Endothelial cell of umbilical vein (primary cell): ENCODE results near the gene SYNM. TPM values are rescaled to one million over a fixed set of nuclear protein-coding genes. Genes with fewer than 3 reads are reported as not detected.

Experiments
- BruUV-seq: library from RNA; stranded (reverse); fragments of 400-500 nt; replicated peaks from 2 replicates; lab custom pipeline; 2021; lab: Mats Ljungman, UMichigan
- CTCF ChIA-PET: fragments of 300-600, 350-600 bp; sonication (Branson Sonifier 250); formaldehyde crosslinking; loops from one replicate; lab custom pipeline; 2021; ENCODE audit warnings: antibody characterized with exemption, inconsistent platforms; lab: Charles Lee
- POLR2A ChIA-PET: fragments of 300-600, 350-600 bp; sonication (Branson Sonifier 250); formaldehyde crosslinking; loops from one replicate; lab custom pipeline; 2021; ENCODE audit warnings: antibody characterized with exemption, inconsistent platforms; lab: Charles Lee
- DNase-seq: peaks from one replicate; pipeline ENCODE4 v3.0.0-alpha.2; 2011; ENCODE audit warnings: low read depth, low spot score
- FAIRE-seq: peaks from 2 replicates; lab custom pipeline; 2011; peaks lifted over from hg19 to GRCh38; lab: Jason Lieb, UNC
- H2AFZ ChIP-seq: 2 replicates; pipeline ENCODE4 v1.6.0; 2012; ENCODE audit warnings: low read depth, low read length, control low read depth, inconsistent platforms
- H3K27ac ChIP-seq: 2 replicates; pipeline ENCODE4 v1.5.1; 2011; ENCODE audit warnings: low read depth, mild to moderate bottlenecking, control low read depth, low read length, moderate library complexity; ENCODE audit not compliant: insufficient read depth
- H3K27me3 ChIP-seq, 2 experiments: 2 replicates each; pipeline versions ENCODE4 v1.6.0 to v1.6.1; 2011; ENCODE audit warnings: low read length in 2 of 2, mixed read lengths in 1 of 2; ENCODE audit not compliant: control insufficient read depth in 2 of 2, insufficient read depth in 2 of 2
- H3K36me3 ChIP-seq, 2 experiments: 2 replicates in 1 of 2; 3 replicates in 1 of 2; pipeline ENCODE4 v1.5.1; 2011; ENCODE audit warnings: low read length in 2 of 2, mild to moderate bottlenecking in 1 of 2, moderate library complexity in 1 of 2; ENCODE audit not compliant: control insufficient read depth in 2 of 2, insufficient read depth in 2 of 2; ENCODE audit errors: extremely low read depth in 1 of 2
- H3K4me1 ChIP-seq: 3 replicates; pipeline ENCODE4 v1.5.1; 2011; ENCODE audit warnings: mild to moderate bottlenecking, low read length; ENCODE audit not compliant: control insufficient read depth, insufficient read depth; ENCODE audit errors: extremely low read depth
- H3K4me2 ChIP-seq: 2 replicates; pipeline ENCODE4 v1.6.1; 2011; ENCODE audit warnings: low read length, control low read depth, mixed read lengths; ENCODE audit not compliant: insufficient read depth
- H3K4me3 ChIP-seq, 3 experiments: fragments of 200-600 bp in 1 of 3; sonication (generic), shearing (Covaris generic) in 1 of 3; replicated peaks in 1 of 3; 2 replicates each; pipeline ENCODE4 v1.5.1; 2011 to 2016; ENCODE audit warnings: control low read depth in 3 of 3, low read length in 3 of 3, mild to moderate bottlenecking in 2 of 3, inconsistent platforms in 1 of 3, low read depth in 1 of 3, moderate library complexity in 1 of 3; ENCODE audit not compliant: insufficient read depth in 1 of 3
- H3K79me2 ChIP-seq: 2 replicates; pipeline ENCODE4 v1.6.0; 2012; ENCODE audit warnings: low read length, inconsistent platforms; ENCODE audit not compliant: control insufficient read depth, insufficient read depth
- H3K9ac ChIP-seq: replicated peaks from 2 replicates; pipeline ENCODE3; 2011; ENCODE audit warnings: low read length, control low read depth; ENCODE audit not compliant: insufficient read depth; ENCODE audit errors: extremely low read depth
- H3K9me1 ChIP-seq: replicated peaks from 3 replicates; pipeline ENCODE4 v1.6.0; 2011; ENCODE audit warnings: mild to moderate bottlenecking, low read length; ENCODE audit not compliant: control insufficient read depth, insufficient read depth; ENCODE audit errors: extremely low read depth
- H3K9me3 ChIP-seq: replicated peaks from 2 replicates; pipeline ENCODE4 v1.5.1; 2012; ENCODE audit warnings: low read length, inconsistent platforms; ENCODE audit not compliant: control insufficient read depth, insufficient read depth
- H4K20me1 ChIP-seq: replicated peaks from 2 replicates; pipeline ENCODE3; 2011; ENCODE audit warnings: mild to moderate bottlenecking, low read length; ENCODE audit not compliant: control insufficient read depth, insufficient read depth; ENCODE audit errors: extremely low read depth
- EZH2 ChIP-seq: IDR thresholded peaks from 2 replicates; pipeline ENCODE4 v1.6.1; 2012; ENCODE audit warnings: borderline replicate concordance, low read depth, mild to moderate bottlenecking, moderate library complexity, low read length, inconsistent platforms; ENCODE audit not compliant: severe bottlenecking
- FOS ChIP-seq: IDR thresholded peaks from 2 replicates; pipeline ENCODE4 v1.6.1; 2011; ENCODE audit warnings: mild to moderate bottlenecking, low read length, moderate library complexity, borderline replicate concordance; ENCODE audit not compliant: insufficient read depth
- GATA2 ChIP-seq: IDR thresholded peaks from 2 replicates; pipeline ENCODE4 v1.7.0; 2011; ENCODE audit warnings: low read depth, mild to moderate bottlenecking, moderate library complexity, mixed read lengths, low read length; ENCODE audit not compliant: insufficient read length, insufficient read depth
- JUN ChIP-seq: IDR thresholded peaks from 2 replicates; pipeline ENCODE4 v1.6.1; 2011; ENCODE audit warnings: borderline replicate concordance, low read depth; ENCODE audit not compliant: insufficient read length, insufficient read depth
- MYC ChIP-seq: IDR thresholded peaks from one replicate; pipeline ENCODE4 v1.6.1; 2011; ENCODE audit warnings: mild to moderate bottlenecking, low read depth, low read length
- POLR2A ChIP-seq: IDR thresholded peaks from 2 replicates; pipeline ENCODE4 v1.6.1; 2012; ENCODE audit warnings: low read depth, mild to moderate bottlenecking, control low read depth, low read length
- POLR2AphosphoS5 ChIP-seq: IDR thresholded peaks from 2 replicates; pipeline ENCODE4 v1.6.1; 2012; ENCODE audit warnings: low read depth, mild to moderate bottlenecking, control low read depth, low read length, moderate library complexity; ENCODE audit not compliant: insufficient read depth
- dilution Hi-C: fragments of 300-500 bp; cut with MboI; formaldehyde crosslinking; loops from one replicate; pipeline ENCODE4 v1.15.0; 2019; ENCODE audit warnings: low sequenced_read_pairs; ENCODE audit not compliant: extremely low pct_ligation_motif_present
- intact Hi-C: fragments of 100-400 bp; cut with micrococcal nuclease; formaldehyde crosslinking; loops from one replicate; pipeline ENCODE4 v1.10.0; 2022
- polyA plus RNA-seq, 4 experiments: library from polyadenylated mRNA; depleted of rRNA in 3 of 4; stranded (reverse) in 3 of 4; unstranded in 1 of 4; fragments of >200 nt; gene quantifications; 2 replicates each; pipeline versions ENCODE4 v1.2.1 to v1.2.3, GENCODE V29; 2011 to 2012; ENCODE audit warnings: missing spikeins in 1 of 4
- total RNA-seq: library from RNA; stranded (reverse); gene quantifications from 2 replicates; pipeline ENCODE4 v1.2.3, GENCODE V29; 2021
- TF ChIP-seq, protein P1 (sequence below), 2 donors: IDR thresholded peaks; 1 replicate in 1 of 2; 2 replicates in 1 of 2; pipeline ENCODE4 v1.5.1; 2011; ENCODE audit warnings: low read length in 2 of 2, mild to moderate bottlenecking in 2 of 2, moderate library complexity in 2 of 2, control low read depth in 1 of 2, inconsistent platforms in 1 of 2, low read depth in 1 of 2; ENCODE audit not compliant: insufficient read depth in 1 of 2; ENCODE audit errors: extremely low read depth in 1 of 2
- TF ChIP-seq, protein P2 (sequence below): IDR thresholded peaks from 2 replicates; pipeline ENCODE4 v1.6.1; 2011; ENCODE audit not compliant: insufficient read depth, insufficient read length

The SYNM gene
- total and polyA plus RNA-seq, 2 donors (not counting 3 experiments of a cell fraction or from before 2014, with no cell fraction given): 3.7 to 10.2 TPM

DNA sequence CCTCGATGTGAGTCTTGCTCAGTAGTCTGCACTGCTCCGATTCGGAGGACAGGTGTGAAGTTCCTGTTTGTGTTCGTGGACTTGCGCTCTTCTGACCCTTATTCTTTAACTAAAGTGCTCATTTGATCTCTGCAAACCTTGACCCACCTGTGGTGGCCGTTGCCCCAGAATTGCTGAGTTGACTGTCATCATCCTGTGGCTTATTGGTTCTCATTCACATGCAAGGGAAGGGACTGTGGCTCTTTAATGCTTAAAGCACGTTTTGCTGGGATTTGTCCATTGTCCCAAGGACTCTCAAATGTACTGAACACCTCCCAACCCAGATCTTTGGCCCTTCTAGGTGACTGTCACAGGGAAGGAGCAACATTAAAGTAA is 13.4 kb downstream of the SYNM start:
- Histone ChIP-seq H2AFZ (no peak overlapping the region), H3K4me3 (no peak overlapping the region), H4K20me1 (no peaks in the 10 kb centered on the region), H3K9ac (no peak overlapping the region), H3K79me2 (no peaks in the 10 kb centered on the region), H3K36me3 (no peaks in the 10 kb centered on the region), H3K4me2 (no peak overlapping the region), H3K4me1 (peaks cover 11% of the 10 kb centered on the region), H3K9me3 (no peaks in the 10 kb centered on the region), H3K27me3 (no peaks in the 10 kb centered on the region), H3K27ac (no peak overlapping the region), H3K9me1 (no peaks in the 10 kb centered on the region)
- no TSS peak for BruUV-seq
- no peak for FAIRE-seq
- TF ChIP-seq EZH2 (no peak), JUN (no peak), FOS (no peak), MYC (no peak), GATA2 (no peak), POLR2AphosphoS5 (no peak), POLR2A (no peak)
- TF ChIP-seq, protein P1, sequence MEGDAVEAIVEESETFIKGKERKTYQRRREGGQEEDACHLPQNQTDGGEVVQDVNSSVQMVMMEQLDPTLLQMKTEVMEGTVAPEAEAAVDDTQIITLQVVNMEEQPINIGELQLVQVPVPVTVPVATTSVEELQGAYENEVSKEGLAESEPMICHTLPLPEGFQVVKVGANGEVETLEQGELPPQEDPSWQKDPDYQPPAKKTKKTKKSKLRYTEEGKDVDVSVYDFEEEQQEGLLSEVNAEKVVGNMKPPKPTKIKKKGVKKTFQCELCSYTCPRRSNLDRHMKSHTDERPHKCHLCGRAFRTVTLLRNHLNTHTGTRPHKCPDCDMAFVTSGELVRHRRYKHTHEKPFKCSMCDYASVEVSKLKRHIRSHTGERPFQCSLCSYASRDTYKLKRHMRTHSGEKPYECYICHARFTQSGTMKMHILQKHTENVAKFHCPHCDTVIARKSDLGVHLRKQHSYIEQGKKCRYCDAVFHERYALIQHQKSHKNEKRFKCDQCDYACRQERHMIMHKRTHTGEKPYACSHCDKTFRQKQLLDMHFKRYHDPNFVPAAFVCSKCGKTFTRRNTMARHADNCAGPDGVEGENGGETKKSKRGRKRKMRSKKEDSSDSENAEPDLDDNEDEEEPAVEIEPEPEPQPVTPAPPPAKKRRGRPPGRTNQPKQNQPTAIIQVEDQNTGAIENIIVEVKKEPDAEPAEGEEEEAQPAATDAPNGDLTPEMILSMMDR (IDR thresholded peaks at IDR 0.05; ENCODE audit: extremely low read depth in 1 of 2, insufficient read depth in 1 of 2, low read depth in 1 of 2, low read length in 2 of 2): no peak
- TF ChIP-seq, protein P2, sequence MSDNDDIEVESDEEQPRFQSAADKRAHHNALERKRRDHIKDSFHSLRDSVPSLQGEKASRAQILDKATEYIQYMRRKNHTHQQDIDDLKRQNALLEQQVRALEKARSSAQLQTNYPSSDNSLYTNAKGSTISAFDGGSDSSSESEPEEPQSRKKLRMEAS: no peak
- no peak for DNase-seq
- dilution Hi-C loops (no loop called here), intact Hi-C loops (no loop called here)
- ChIA-PET CTCF (interaction anchor here (1.0 to 1.7 kb wide), 2 partner anchors 13 to 18 kb away, joined by 4 to 6 read pairs; partner anchors contain the start of gene SYNM), POLR2A (no interaction called here)
